ENCODE measurements around the gene CXXC4.

The CXXC4 gene

GRCh38 chr4:104519588-104519987 is 24.9 kb upstream of the CXXC4 start:
- no peak for TF ChIP-seq CTCF (conservative IDR thresholded peaks at IDR 0.05; ENCODE audit: low read depth, low read length)
- H3K4me3 ChIP-seq (ENCODE audit: low read length) = no peak overlapping the region
- no peak for DNase-seq (ENCODE audit: low read depth)

- H3K4me3 ChIP-seq (ENCODE audit: low read length) = no peak overlapping the region
- no peak for TF ChIP-seq CTCF (conservative IDR thresholded peaks at IDR 0.05; ENCODE audit: low read depth, low read length)
- DNase-seq (ENCODE audit: low read depth) = no peak
Observed at GRCh38 chr4:104516884-104517283, 22.2 kb upstream of the CXXC4 start.

- DNase-seq (ENCODE audit: low read depth) = no peak
Observed at GRCh38 chr4:104508224-104508623, 13.5 kb upstream of the CXXC4 start.

GRCh38 chr4:104507112-104507511 is 12.4 kb upstream of the CXXC4 start:
- no peak overlapping the region for H3K4me3 ChIP-seq (ENCODE audit: low read length)
- DNase-seq (ENCODE audit: low read depth) = no peak
- TF ChIP-seq CTCF (conservative IDR thresholded peaks at IDR 0.05; ENCODE audit: low read depth, low read length) = no peak

More at GRCh38 chr4:104508224-104508623, 13.5 kb upstream of the CXXC4 start:
- no peak for TF ChIP-seq CTCF (conservative IDR thresholded peaks at IDR 0.05; ENCODE audit: low read depth, low read length)
- no peak overlapping the region for H3K4me3 ChIP-seq (ENCODE audit: low read length)

- DNase-seq (ENCODE audit: low read depth) = no peak
- no peak for TF ChIP-seq CTCF (conservative IDR thresholded peaks at IDR 0.05; ENCODE audit: low read depth, low read length)
- H3K4me3 ChIP-seq (ENCODE audit: low read length) = no peak overlapping the region
Observed at GRCh38 chr4:104504536-104504935, 9.8 kb upstream of the CXXC4 start.

GRCh38 chr4:104502471-104502870 is 7.8 kb upstream of the CXXC4 start:
- no peak for DNase-seq (ENCODE audit: low read depth)
- no peak overlapping the region for H3K4me3 ChIP-seq (ENCODE audit: low read length)
- TF ChIP-seq CTCF (conservative IDR thresholded peaks at IDR 0.05; ENCODE audit: low read depth, low read length) = no peak

- DNase-seq (ENCODE audit: low read depth) = no peak
- H3K4me3 ChIP-seq (ENCODE audit: low read length) = no peak overlapping the region
- TF ChIP-seq CTCF (conservative IDR thresholded peaks at IDR 0.05; ENCODE audit: low read depth, low read length) = no peak
Observed at GRCh38 chr4:104501290-104501689, 6.6 kb upstream of the CXXC4 start.

Measured in retinal pigment epithelial cell (primary cell).